Measurements from ENCODE around the gene KLHDC8B.

KLHDC8B gene

GRCh38 chr3:49171119-49171774 is at the start of gene KLHDC8B:
Gene KLHDC8B (plus strand): TSS chr3:49171598. CDS start chr3:49172770, 1,172 bp downstream.
- peak; percentile 60 for DNase-seq (ENCODE audit: low read depth)

DNA sequence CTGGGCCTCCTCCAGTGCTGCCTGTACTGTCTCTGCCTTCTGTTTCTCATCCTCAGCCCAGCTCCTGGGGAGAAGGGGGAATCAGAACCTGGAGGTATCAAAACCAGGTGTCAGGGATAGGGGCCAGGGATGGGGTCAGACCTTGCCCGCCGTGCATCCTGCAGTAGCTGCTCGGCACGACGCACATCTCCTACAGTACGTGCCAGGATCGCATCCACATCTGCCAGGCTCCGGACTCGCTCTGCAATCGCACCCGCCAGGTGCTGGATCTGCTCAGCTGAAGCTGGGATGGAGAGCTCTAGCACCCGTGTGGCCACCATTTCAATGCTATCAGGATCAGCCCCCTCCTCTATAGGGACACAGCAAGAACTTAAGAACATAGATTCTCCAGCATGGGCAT is 49.4 kb upstream of the KLHDC8B start:
- DNase-seq (ENCODE audit: low read depth): no peak

GRCh38 chr3:49122451-49122850 is 48.9 kb upstream of the KLHDC8B start:
- no peak for DNase-seq (ENCODE audit: low read depth)

DNA sequence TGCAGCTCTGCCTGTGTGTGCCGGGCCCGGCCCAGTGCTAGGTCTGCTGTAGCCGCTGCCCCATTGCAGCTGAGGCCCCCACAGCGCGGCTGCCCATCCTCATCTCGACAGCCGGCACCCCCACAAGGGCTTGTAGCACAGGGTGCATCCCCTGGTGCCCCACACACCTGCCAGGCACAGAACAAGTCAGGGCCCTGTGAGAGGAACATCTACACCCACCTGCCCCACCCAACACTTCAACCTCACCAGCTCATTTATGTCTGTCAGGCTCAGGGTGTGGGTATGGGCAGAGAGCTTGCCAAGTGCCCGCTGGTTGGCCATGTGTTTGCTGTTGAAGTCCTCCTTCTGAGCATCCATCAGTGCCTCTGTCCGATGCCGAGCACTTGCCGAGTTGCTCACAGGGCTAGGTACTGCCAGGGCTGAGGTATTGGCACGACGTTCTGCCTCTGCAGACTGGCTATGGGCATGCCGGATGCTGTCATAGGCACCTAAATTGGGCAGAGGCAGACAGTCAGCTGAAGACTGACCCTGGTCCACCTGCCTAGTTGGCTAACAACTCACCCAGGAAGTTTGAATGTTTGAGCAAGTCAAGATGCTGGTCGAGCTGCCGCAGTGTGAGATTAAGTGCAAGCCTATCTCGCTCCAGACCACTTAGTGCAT is 48.4 kb upstream of the KLHDC8B start:
- no peak for DNase-seq (ENCODE audit: low read depth)

DNA sequence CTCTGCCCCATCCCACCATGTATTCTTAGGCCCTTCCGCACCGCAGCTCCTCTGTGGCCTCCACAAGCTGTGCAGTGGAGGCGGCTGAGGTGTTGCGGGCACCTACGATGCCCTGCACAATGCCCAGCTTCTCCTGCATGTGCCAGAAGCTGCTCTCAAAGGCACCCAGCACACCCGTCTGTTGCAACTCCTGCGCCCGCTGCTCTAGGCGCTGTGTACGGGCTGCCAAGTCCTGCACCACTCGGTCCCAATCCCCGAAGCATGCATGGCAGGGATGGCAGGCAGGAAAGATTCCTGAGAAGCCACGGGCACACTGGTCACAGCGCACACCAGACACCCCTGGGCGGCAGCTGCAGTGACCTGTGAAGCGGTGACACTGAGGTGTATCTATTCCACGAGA is 47.7 kb upstream of the KLHDC8B start:
- DNase-seq (ENCODE audit: low read depth): no peak

GRCh38 chr3:49124203-49124602 is 47.2 kb upstream of the KLHDC8B start:
- DNase-seq (ENCODE audit: low read depth): no peak

GRCh38 chr3:49124991-49125670 is 46.3 kb upstream of the KLHDC8B start:
- DNase-seq (ENCODE audit: low read depth): no peak

GRCh38 chr3:49131040-49131439 is 40.4 kb upstream of the KLHDC8B start:
- no peak for DNase-seq (ENCODE audit: low read depth)

DNA sequence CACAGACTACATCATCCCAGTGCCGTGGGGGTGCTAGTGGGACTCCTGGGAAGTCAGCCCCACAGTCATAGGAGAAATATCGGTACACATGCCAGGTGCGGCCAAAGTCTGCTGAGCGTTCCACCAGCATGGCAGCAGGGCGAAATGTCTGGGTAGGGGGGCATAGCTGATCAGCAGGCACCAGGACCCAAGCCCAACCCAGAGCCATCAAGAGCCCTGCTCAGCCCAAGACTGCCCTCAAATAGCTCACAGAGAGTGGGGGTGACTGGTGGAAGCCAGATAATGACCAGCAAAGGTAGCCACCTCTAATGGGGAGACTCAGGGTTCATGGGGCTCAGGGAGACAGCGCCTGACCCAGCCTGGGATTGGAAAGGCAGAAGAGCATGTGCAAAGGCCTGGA is 39.8 kb upstream of the KLHDC8B start:
- no peak for DNase-seq (ENCODE audit: low read depth)

- DNase-seq (ENCODE audit: low read depth): no peak
Measured at GRCh38 chr3:49132073-49132436, 39.3 kb upstream of the KLHDC8B start.

GRCh38 chr3:49132437-49133225 is 38.8 kb upstream of the KLHDC8B start, which contains the start of gene LAMB2:
Gene LAMB2 (minus strand): TSS chr3:49133050. CDS start chr3:49132867, 183 bp downstream.
- peak; percentile 47 for DNase-seq (ENCODE audit: low read depth)

DNA sequence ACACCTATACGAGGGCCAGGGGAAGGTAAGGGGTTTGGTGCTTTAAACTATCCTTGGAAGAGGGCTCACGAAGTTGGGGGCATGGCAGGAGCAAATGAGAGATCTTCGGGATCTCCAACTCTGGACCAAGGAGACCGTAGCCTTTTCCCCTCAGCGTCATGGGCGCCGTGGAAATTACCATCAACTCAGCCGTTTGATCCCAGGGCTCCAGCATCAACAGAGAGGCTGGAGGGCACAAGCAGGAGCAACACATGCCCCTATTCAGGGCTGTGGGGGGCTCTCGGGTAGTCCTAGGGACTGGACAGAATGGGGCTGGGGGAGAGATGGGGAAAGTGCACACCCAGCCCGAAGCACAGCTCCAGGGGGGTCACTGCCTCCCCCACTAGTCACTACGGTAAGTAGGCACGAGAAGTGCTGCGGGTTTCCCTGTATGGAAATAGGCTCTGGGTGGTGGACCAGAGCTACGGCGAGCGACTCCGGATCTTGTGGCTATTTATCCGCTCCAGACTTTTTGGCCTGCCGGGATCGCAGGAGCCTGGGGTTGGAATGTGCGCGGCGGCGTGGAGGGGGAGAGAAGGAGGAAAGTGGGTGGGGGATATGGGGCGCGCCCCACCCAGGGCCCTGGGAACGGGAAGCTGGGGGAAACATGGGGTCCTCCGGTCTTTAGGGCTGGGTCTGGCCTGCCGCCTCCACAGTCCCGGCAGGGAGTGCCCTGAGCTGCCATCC is 38.0 kb upstream of the KLHDC8B start:
- peak; percentile 63 for DNase-seq (ENCODE audit: low read depth)

DNA sequence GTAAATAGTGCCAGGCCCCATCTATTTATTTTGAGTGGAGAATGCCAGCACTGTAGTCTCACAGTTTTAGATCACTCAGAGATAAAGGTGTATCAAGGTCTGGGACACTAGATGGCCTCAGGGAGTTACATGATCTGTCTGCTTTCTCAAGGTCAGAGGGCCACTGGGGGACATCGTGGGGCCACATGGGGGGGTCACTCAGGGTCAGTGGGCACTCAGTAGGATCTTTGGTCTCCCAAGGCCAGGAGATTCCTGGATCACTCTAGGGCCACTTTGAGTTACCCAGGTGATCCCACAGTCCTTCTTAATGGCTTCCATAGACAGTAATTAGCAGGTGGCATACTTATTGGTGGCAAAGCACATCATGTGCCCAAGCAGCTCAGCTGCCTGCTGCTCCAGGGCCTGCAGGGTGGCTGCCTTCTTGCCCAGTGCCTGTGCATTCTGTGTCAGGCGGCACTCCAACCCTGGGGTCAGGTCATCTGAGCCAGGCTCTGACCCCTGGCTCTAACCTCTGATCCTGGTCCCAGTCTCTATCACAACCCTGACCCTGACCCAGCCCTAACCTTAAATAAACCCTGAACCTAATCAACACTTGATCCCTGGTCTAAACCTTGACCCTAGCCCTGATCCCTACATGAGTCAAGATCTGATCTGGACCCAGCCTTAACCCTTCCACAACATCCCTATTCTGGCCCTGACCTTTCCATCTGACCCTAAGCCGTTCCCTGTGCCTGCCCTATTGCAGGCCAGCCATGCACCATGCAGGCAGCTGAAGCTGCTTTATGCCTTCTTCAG is 36.7 kb upstream of the KLHDC8B start:
- no peak for DNase-seq (ENCODE audit: low read depth)

- no peak for DNase-seq (ENCODE audit: low read depth)
Measured at GRCh38 chr3:49135499-49135898, 35.9 kb upstream of the KLHDC8B start.

DNA sequence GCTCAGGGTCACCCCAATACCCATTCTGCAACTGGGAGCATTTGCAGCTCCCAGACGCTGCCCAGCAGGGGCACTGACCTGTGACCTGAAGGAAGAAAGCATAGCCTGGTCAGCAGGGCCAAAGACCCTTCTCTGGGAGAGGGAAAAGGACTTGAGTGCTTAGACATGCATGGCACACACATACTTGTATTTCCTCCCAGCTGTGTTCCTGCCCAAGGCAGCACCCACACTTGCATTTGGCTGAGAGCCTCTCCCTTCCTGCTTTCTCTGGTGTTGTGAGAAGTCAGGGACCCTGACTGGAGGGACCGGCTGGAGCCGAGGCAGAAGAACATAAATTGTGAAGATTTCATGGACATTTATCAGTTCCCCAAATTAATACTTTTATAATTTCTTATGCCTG is 31.3 kb upstream of the KLHDC8B start:
- DNase-seq (ENCODE audit: low read depth): no peak

- no peak for DNase-seq (ENCODE audit: low read depth)
Measured at GRCh38 chr3:49148159-49148558, 23.2 kb upstream of the KLHDC8B start.

DNA sequence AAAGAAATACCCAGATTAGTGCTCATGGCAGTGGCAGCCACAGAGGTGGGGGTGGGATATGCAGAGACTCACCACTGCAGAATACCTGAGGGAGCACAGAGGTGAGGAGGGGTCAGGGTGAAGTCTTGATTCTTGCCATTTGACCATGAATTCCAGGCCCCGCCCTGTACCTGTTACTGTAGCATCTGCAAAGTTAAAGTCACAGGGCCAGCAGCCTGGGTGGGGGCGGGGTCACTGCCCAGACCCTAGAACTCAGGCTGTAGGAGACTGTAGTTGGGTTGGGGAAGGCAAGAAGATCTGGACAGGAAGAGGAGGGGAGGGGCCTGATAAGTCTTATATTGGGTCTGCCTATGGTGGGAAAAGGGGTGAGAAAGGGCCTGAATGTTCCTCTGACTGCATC is 19.8 kb upstream of the KLHDC8B start:
- no peak for DNase-seq (ENCODE audit: low read depth)

- DNase-seq (ENCODE audit: low read depth): no peak
Measured at GRCh38 chr3:49153349-49153912, 18.0 kb upstream of the KLHDC8B start.

- DNase-seq (ENCODE audit: low read depth): no peak
Measured at GRCh38 chr3:49157289-49157688, 14.1 kb upstream of the KLHDC8B start.

DNA sequence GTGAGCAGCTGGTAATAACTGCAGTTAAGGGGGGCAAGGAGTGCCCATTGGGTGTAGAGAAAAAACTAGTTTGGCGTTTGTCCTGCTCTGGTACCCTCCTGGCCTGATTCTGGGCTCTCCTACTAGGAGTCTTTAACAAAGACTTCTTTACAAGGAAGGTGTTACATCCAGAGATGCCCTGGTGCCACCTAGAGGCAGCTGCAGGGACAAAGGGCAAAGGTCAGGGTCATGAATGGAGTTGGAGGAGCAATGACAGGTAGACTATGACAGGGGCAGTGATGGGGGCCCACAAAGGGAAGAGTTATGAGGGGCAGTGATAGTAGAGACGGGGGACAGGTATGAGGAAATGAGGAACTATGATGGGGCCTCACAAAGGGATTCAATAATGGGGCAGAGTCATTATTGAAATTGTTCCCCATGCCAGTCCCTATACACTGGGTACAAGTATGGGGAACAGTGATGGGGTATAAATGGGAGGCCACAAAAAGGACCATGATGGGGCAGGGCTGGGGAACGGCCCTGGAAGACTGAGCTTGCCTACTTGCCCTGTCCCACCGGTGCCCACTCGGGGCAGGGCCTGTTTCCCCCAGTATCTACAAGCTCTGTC is 13.2 kb upstream of the KLHDC8B start:
- no peak for DNase-seq (ENCODE audit: low read depth)

All from HS-5 (cell line).